H1 (cell line): ENCODE measurements around the gene SH2D7. TPM values are rescaled to one million over a fixed set of nuclear protein-coding genes. Genes with fewer than 3 reads are reported as not detected.

Source experiments
- CTCF ChIA-PET: fragments of 300-600 bp; sonication (Branson Sonifier 250); formaldehyde crosslinking; loops from one replicate; lab custom pipeline; 2021; ENCODE audit not compliant: partially characterized antibody; lab: Charles Lee
- POLR2A ChIA-PET: fragments of 300-600 bp; sonication (Branson Sonifier 250); formaldehyde crosslinking; loops from one replicate; lab custom pipeline; 2021; ENCODE audit warnings: inconsistent platforms; ENCODE audit not compliant: partially characterized antibody; lab: Charles Lee
- DNase-seq, 2 experiments: peaks; one replicate each; pipeline versions ENCODE4 v3.0.0 to v3.0.0-alpha.2; 2010 to 2022; ENCODE audit warnings: low spot score in 2 of 2, low read depth in 1 of 2, mixed read lengths in 1 of 2
- FAIRE-seq: peaks from 2 replicates; lab custom pipeline; 2011; peaks lifted over from hg19 to GRCh38; lab: Jason Lieb, UNC
- H2AFZ ChIP-seq: 2 replicates; pipeline ENCODE4 v1.8.1; 2012; ENCODE audit warnings: low read length, inconsistent platforms
- H2AK5ac ChIP-seq: 2 replicates; pipeline ENCODE4 v1.6.1; 2013; ENCODE audit warnings: low read depth, low read length
- H2BK120ac ChIP-seq: replicated peaks from 2 replicates; pipeline ENCODE3; 2013; ENCODE audit warnings: low read depth, low read length, inconsistent platforms
- H2BK12ac ChIP-seq: 2 replicates; pipeline ENCODE4 v1.6.1; 2013; ENCODE audit warnings: low read depth, low read length
- H2BK15ac ChIP-seq: 2 replicates; pipeline ENCODE4 v1.6.1; 2013; ENCODE audit warnings: low read length
- H2BK20ac ChIP-seq: 2 replicates; pipeline ENCODE4 v1.6.1; 2013; ENCODE audit warnings: low read length
- H2BK5ac ChIP-seq: 2 replicates; pipeline ENCODE4 v1.6.1; 2013; ENCODE audit warnings: low read depth, low read length
- H3K14ac ChIP-seq: 2 replicates; pipeline ENCODE4 v1.6.1; 2013; ENCODE audit warnings: inconsistent platforms; ENCODE audit not compliant: insufficient read length
- H3K18ac ChIP-seq: 2 replicates; pipeline ENCODE4 v1.6.1; 2013; ENCODE audit warnings: low read length; ENCODE audit errors: extremely low read depth
- H3K23ac ChIP-seq: 2 replicates; pipeline ENCODE4 v1.6.1; 2013; ENCODE audit warnings: inconsistent platforms; ENCODE audit not compliant: insufficient read length
- H3K23me2 ChIP-seq: 2 replicates; pipeline ENCODE4 v1.6.1; 2013; ENCODE audit warnings: low read depth, low read length
- H3K27ac ChIP-seq: 2 replicates; pipeline ENCODE4 v1.6.1; 2011; ENCODE audit warnings: low read depth, low read length, inconsistent platforms
- H3K27me3 ChIP-seq, 4 experiments: replicated peaks in 1 of 4; 1 replicate in 1 of 4; 2 replicates in 3 of 4; pipeline versions ENCODE4 v1.6.1 to v1.8.1; 2011 to 2013; ENCODE audit warnings: low read length in 3 of 4, mild to moderate bottlenecking in 3 of 4, inconsistent platforms in 2 of 4, mixed read lengths in 2 of 4, moderate library complexity in 1 of 4; ENCODE audit not compliant: control insufficient read depth in 3 of 4, insufficient read depth in 3 of 4; ENCODE audit errors: extremely low read depth in 1 of 4
- H3K36me3 ChIP-seq, 4 experiments: 2 replicates each; pipeline versions ENCODE4 v1.6.1 to v1.8.1; 2011 to 2013; ENCODE audit warnings: mild to moderate bottlenecking in 4 of 4, low read length in 3 of 4, moderate library complexity in 2 of 4, control low read depth in 1 of 4, inconsistent platforms in 1 of 4; ENCODE audit not compliant: insufficient read depth in 4 of 4, control insufficient read depth in 2 of 4
- H3K4ac ChIP-seq: replicated peaks from 2 replicates; pipeline ENCODE3; 2013; ENCODE audit warnings: low read length, low read depth, mixed read lengths, inconsistent platforms; ENCODE audit not compliant: insufficient read length
- H3K4me1 ChIP-seq, 4 experiments: replicated peaks in 1 of 4; 1 replicate in 1 of 4; 2 replicates in 3 of 4; pipeline versions ENCODE4 v1.6.1 to v1.8.1; 2011 to 2013; ENCODE audit warnings: low read length in 3 of 4, inconsistent platforms in 2 of 4, mixed read lengths in 1 of 4; ENCODE audit not compliant: insufficient read depth in 4 of 4, control insufficient read depth in 3 of 4
- H3K4me2 ChIP-seq, 2 experiments: 2 replicates each; pipeline versions ENCODE4 v1.6.1 to v1.8.1; 2011 to 2013; ENCODE audit warnings: low read depth in 2 of 2, low read length in 2 of 2, control low read depth in 1 of 2, inconsistent platforms in 1 of 2, mild to moderate bottlenecking in 1 of 2; ENCODE audit not compliant: insufficient read depth in 1 of 2
- H3K4me3 ChIP-seq, 4 experiments: fragments of 200-600, 300-600 bp in 1 of 4; sonication (generic), shearing (Covaris generic), sonication (Bioruptor Twin) in 1 of 4; 2 replicates each; pipeline versions ENCODE4 v1.5.1 to v1.8.1; 2011 to 2016; ENCODE audit warnings: low read length in 4 of 4, low read depth in 3 of 4, control low read depth in 2 of 4, inconsistent platforms in 2 of 4, mild to moderate bottlenecking in 2 of 4, mixed read lengths in 1 of 4, moderate library complexity in 1 of 4; ENCODE audit not compliant: insufficient read depth in 2 of 4; ENCODE audit errors: extremely low read depth in 1 of 4
- H3K56ac ChIP-seq: replicated peaks from 2 replicates; pipeline ENCODE3; 2013; ENCODE audit warnings: low read depth, mild to moderate bottlenecking, mixed read lengths, low read length, inconsistent platforms; ENCODE audit not compliant: insufficient read length
- H3K79me1 ChIP-seq: 2 replicates; pipeline ENCODE4 v1.6.1; 2013; ENCODE audit warnings: low read depth, low read length, control low read depth
- H3K79me2 ChIP-seq, 2 experiments: 2 replicates each; pipeline versions ENCODE4 v1.6.1 to v1.8.1; 2012 to 2013; ENCODE audit warnings: low read length in 2 of 2, mild to moderate bottlenecking in 2 of 2, inconsistent platforms in 1 of 2; ENCODE audit not compliant: insufficient read depth in 2 of 2, control insufficient read depth in 1 of 2
- H3K9ac ChIP-seq, 4 experiments: replicated peaks in 1 of 4; 1 replicate in 1 of 4; 2 replicates in 3 of 4; pipeline versions ENCODE4 v1.6.1 to v1.8.1; 2011 to 2013; ENCODE audit warnings: low read depth in 3 of 4, low read length in 3 of 4, control low read depth in 2 of 4, mild to moderate bottlenecking in 2 of 4, moderate library complexity in 2 of 4, inconsistent platforms in 1 of 4; ENCODE audit errors: extremely low read depth in 1 of 4
- H3K9me3 ChIP-seq, 2 experiments: 2 replicates each; pipeline versions ENCODE4 v1.6.1 to v1.8.1; 2012 to 2013; ENCODE audit warnings: mild to moderate bottlenecking in 2 of 2, moderate library complexity in 2 of 2, control low read depth in 1 of 2, inconsistent platforms in 1 of 2, low read depth in 1 of 2, low read length in 1 of 2, mixed read lengths in 1 of 2; ENCODE audit not compliant: insufficient read depth in 2 of 2
- H4K20me1 ChIP-seq, 2 experiments: replicated peaks in 1 of 2; 2 replicates each; pipeline versions ENCODE3 to v1.8.1; 2011 to 2013; ENCODE audit warnings: inconsistent platforms in 2 of 2, low read length in 2 of 2, mild to moderate bottlenecking in 1 of 2; ENCODE audit not compliant: insufficient read depth in 2 of 2, control insufficient read depth in 1 of 2
- H4K5ac ChIP-seq: 2 replicates; pipeline ENCODE4 v1.6.1; 2013; ENCODE audit warnings: low read length, low read depth, mixed read lengths, inconsistent platforms; ENCODE audit not compliant: insufficient read length
- H4K8ac ChIP-seq: 2 replicates; pipeline ENCODE4 v1.8.0; 2013; ENCODE audit warnings: mild to moderate bottlenecking, moderate library complexity, low read length, inconsistent platforms; ENCODE audit not compliant: insufficient read depth; ENCODE audit errors: extremely low read depth
- H4K91ac ChIP-seq: replicated peaks from 2 replicates; pipeline ENCODE3; 2013; ENCODE audit warnings: low read length, mixed read lengths, inconsistent platforms; ENCODE audit not compliant: insufficient read length
- BACH1 ChIP-seq: IDR thresholded peaks from 2 replicates; pipeline ENCODE4 v1.6.1; 2012; ENCODE audit warnings: low read length, improper control_type of control experiment
- GABPA ChIP-seq: IDR thresholded peaks from 2 replicates; pipeline ENCODE4 v1.6.1; 2011; ENCODE audit warnings: mild to moderate bottlenecking, low read length, moderate library complexity, borderline replicate concordance; ENCODE audit not compliant: insufficient read depth
- GTF2F1 ChIP-seq: IDR thresholded peaks from 2 replicates; pipeline ENCODE4 v1.6.1; 2012; ENCODE audit warnings: low read depth, low read length, improper control_type of control experiment, borderline replicate concordance
- JUN ChIP-seq: IDR thresholded peaks from 2 replicates; pipeline ENCODE4 v1.6.1; 2011; ENCODE audit warnings: low read depth, mild to moderate bottlenecking, improper control_type of control experiment, low read length
- KDM1A ChIP-seq: fragments of 200-600, 300-600 bp; sonication (generic); IDR thresholded peaks from 2 replicates; pipeline ENCODE4 v1.7.1; 2016; ENCODE audit warnings: mild to moderate bottlenecking, low read length, borderline replicate concordance
- PHF8 ChIP-seq: fragments of 200-600 bp; sonication (generic); conservative IDR thresholded peaks from 2 replicates; pipeline ENCODE4 v1.7.1; 2012; ENCODE audit warnings: low read depth, mild to moderate bottlenecking, inconsistent platforms, low read length, moderate library complexity
- SIN3A ChIP-seq, 2 experiments: IDR thresholded peaks in 1 of 2; conservative IDR thresholded peaks in 1 of 2; 2 replicates each; pipeline ENCODE4 v1.6.1; 2011 to 2012; ENCODE audit warnings: low read length in 2 of 2, improper control_type of control experiment in 1 of 2, low read depth in 1 of 2, mild to moderate bottlenecking in 1 of 2
- SIRT6 ChIP-seq: IDR thresholded peaks from one replicate; pipeline ENCODE4 v1.7.1; 2012; ENCODE audit warnings: low read length, inconsistent platforms
- SP4 ChIP-seq: IDR thresholded peaks from 2 replicates; pipeline ENCODE4 v1.6.1; 2012; ENCODE audit warnings: low read length, inconsistent platforms
- TAF7 ChIP-seq: optimal IDR thresholded peaks from 2 replicates; pipeline ENCODE3; 2011; ENCODE audit warnings: low read depth, mild to moderate bottlenecking, inconsistent platforms, low read length, moderate library complexity, borderline replicate concordance
- TCF12 ChIP-seq: IDR thresholded peaks from 2 replicates; pipeline ENCODE4 v1.6.1; 2011; ENCODE audit warnings: low read depth, mild to moderate bottlenecking, low read length
- USF2 ChIP-seq: IDR thresholded peaks from 2 replicates; pipeline ENCODE4 v1.6.1; 2011; ENCODE audit warnings: low read length, improper control_type of control experiment
- WGBS, 2 experiments: shearing (Covaris generic) in 1 of 2; methylation state at CpG; one replicate each; pipeline versions ENCODE4 v1.1.6 to v1.1.7; 2013 to 2015; ENCODE audit warnings: low lambda C conversion rate in 2 of 2, mixed read lengths in 2 of 2, inconsistent platforms in 1 of 2, low coverage in 1 of 2, missing lambda C conversion rate in 1 of 2; ENCODE audit not compliant: insufficient replicate concordance in 2 of 2, insufficient coverage in 1 of 2, insufficient read length in 1 of 2; ENCODE audit errors: extremely low coverage in 1 of 2, missing lambda C conversion rate in 1 of 2; 5-methylcytosine and 5-hydroxymethylcytosine counted together
- polyA plus RNA-seq, 7 experiments: library from polyadenylated mRNA; depleted of rRNA in 3 of 7; stranded (reverse) in 5 of 7; unstranded in 2 of 7; fragments of >200 nt in 5 of 7; fragments of 200-250 nt in 2 of 7; gene quantifications; 1 replicate in 5 of 7; 2 replicates in 1 of 7; 4 replicates in 1 of 7; pipeline versions ENCODE4 v1.2.1 to v1.2.3, GENCODE V29; 2011 to 2013; ENCODE audit warnings: missing spikeins in 2 of 7, mixed read lengths in 2 of 7
- total RNA-seq: library from RNA; stranded (reverse); fragmentation: NEBNext Ultra II Directional; extraction: Animal tissue kit (Norgen Biotek cat#: 25700); gene quantifications from 2 replicates; pipeline ENCODE4 v1.2.1, GENCODE V29; 2021

The SH2D7 gene
- total and polyA plus RNA-seq, 2 of the 8 experiments (the other 6 are each of a cell fraction or from before 2014, with no cell fraction given) = not detected

- Histone ChIP-seq H2BK20ac (no peak overlapping the region), H2BK120ac (no peak overlapping the region), H2BK5ac (no peak overlapping the region), H3K14ac (no peak overlapping the region), H4K20me1 (no peaks in the 10 kb centered on the region), H3K18ac (no peak overlapping the region), H3K23me2 (no peaks in the 10 kb centered on the region), H3K9me3 (no peaks in the 10 kb centered on the region), H3K4me1 (no peaks in the 10 kb centered on the region), H3K4ac (no peak overlapping the region), H2AFZ (no peak overlapping the region), H3K9ac (no peak overlapping the region; a peak in 1 of 7 replicates), H2AK5ac (no peak overlapping the region), H3K79me2 (no peaks in the 10 kb centered on the region), H3K27me3 (no peaks in the 10 kb centered on the region), H2BK15ac (no peak overlapping the region), H3K56ac (no peak overlapping the region), H3K27ac (no peak overlapping the region), H3K4me2 (no peak overlapping the region), H3K36me3 (peaks cover 0 to 4% (median 1%) of the 10 kb centered on the region in 4 experiments; a peak in 2 of 8 replicates), H4K91ac (no peak overlapping the region), H3K79me1 (no peaks in the 10 kb centered on the region), H2BK12ac (no peak overlapping the region), H3K4me3 (no peak overlapping the region), H4K8ac (no peak overlapping the region), H4K5ac (no peak overlapping the region), H3K23ac (no peak overlapping the region)
- POLR2A ChIA-PET = interaction anchor here (1.2 to 1.7 kb wide), 2 partner anchors 18 to 156 kb away, joined by 3 to 5 read pairs; no protein-coding TSS in a partner anchor
- FAIRE-seq = no peak
- CTCF ChIA-PET = interaction anchor here (0.6 to 16.8 kb wide), 12 partner anchors 11 to 327 kb away, joined by 3 to 226 read pairs (median 3); no protein-coding TSS in a partner anchor
- DNase-seq = no peak
- WGBS, 2 experiments = 92% methylated on average over 5 of the region's 5 CpGs; no CpG with 5 or more reads in 1 of the 2 experiments
- TF ChIP-seq SP4 (no peak), GABPA (no peak), JUN (no peak), BACH1 (no peak), KDM1A (no peak), GTF2F1 (no peak), USF2 (no peak), TAF7 (no peak), SIRT6 (no peak), TCF12 (no peak), PHF8 (no peak), SIN3A (conservative IDR thresholded peaks at IDR 0.05 in 1 of 2, IDR thresholded peaks at IDR 0.05 in 1 of 2; ENCODE audit: low read depth in 1 of 2, low read length in 2 of 2) (no peak)
These were observed 9.2 kb downstream of the SH2D7 start for GRCh38 chr15:78101423-78102105.
